ENCODE data around the gene GDAP2. TPM values are rescaled to one million over a fixed set of nuclear protein-coding genes. Genes with fewer than 3 reads are reported as not detected.

Gene GDAP2
- total RNA-seq, 1 donor from 2014 or later: 28.4 TPM

DNA sequence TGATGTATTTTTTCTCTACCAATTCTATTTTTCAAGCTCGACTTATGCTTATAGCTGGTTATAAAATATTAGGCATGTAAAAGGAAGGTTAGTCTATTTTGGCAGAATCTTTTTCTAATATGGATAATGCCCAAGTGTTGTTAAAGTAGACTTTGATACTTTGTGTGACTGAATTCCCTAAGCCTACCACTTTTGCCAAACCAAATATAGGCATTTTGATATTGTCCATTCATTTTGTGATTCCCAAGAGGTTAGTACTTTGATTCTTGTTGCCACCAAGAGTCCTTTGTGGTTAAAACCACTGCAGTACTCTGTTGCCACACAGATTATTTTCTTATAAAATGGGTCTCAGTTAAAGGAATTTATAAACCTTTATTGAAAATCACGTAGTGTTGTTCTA is 4.3 kb upstream of the GDAP2 start:
- DNase-seq (ENCODE audit: low spot score, unreplicated experiment): no peak
- Mint-ChIP-seq H3K27ac (no peak overlapping the region), H3K4me1 (ENCODE audit: low read depth) (peaks cover 14% of the 10 kb centered on the region), H3K4me3 (ENCODE audit: low read depth) (no peak overlapping the region), H3K36me3 (ENCODE audit: insufficient read depth) (peaks cover 9% of the 10 kb centered on the region), H3K9me3 (ENCODE audit: low read depth) (no peaks in the 10 kb centered on the region), H3K27me3 (no peaks in the 10 kb centered on the region)
- TF ChIP-seq, protein P1, sequence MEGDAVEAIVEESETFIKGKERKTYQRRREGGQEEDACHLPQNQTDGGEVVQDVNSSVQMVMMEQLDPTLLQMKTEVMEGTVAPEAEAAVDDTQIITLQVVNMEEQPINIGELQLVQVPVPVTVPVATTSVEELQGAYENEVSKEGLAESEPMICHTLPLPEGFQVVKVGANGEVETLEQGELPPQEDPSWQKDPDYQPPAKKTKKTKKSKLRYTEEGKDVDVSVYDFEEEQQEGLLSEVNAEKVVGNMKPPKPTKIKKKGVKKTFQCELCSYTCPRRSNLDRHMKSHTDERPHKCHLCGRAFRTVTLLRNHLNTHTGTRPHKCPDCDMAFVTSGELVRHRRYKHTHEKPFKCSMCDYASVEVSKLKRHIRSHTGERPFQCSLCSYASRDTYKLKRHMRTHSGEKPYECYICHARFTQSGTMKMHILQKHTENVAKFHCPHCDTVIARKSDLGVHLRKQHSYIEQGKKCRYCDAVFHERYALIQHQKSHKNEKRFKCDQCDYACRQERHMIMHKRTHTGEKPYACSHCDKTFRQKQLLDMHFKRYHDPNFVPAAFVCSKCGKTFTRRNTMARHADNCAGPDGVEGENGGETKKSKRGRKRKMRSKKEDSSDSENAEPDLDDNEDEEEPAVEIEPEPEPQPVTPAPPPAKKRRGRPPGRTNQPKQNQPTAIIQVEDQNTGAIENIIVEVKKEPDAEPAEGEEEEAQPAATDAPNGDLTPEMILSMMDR (IDR thresholded peaks at IDR 0.05; ENCODE audit: unreplicated experiment): no peak

GRCh38 chr1:117932576-117932975 is 3.2 kb upstream of the GDAP2 start:
- H3K27me3 Mint-ChIP-seq: no peaks in the 10 kb centered on the region
- H3K4me1 Mint-ChIP-seq (ENCODE audit: low read depth): peaks cover 22% of the 10 kb centered on the region
- DNase-seq (ENCODE audit: low spot score, unreplicated experiment): no peak
- TF ChIP-seq, protein P1 (IDR thresholded peaks at IDR 0.05; ENCODE audit: unreplicated experiment): no peak
- H3K9me3 Mint-ChIP-seq (ENCODE audit: low read depth): no peaks in the 10 kb centered on the region
- no peak overlapping the region for H3K27ac Mint-ChIP-seq
- no peak overlapping the region for H3K4me3 Mint-ChIP-seq (ENCODE audit: low read depth)
- H3K36me3 Mint-ChIP-seq (ENCODE audit: insufficient read depth): peaks cover 7% of the 10 kb centered on the region

GRCh38 chr1:117930484-117930883 is 1.1 kb upstream of the GDAP2 start:
- Mint-ChIP-seq H3K4me3 (ENCODE audit: low read depth) (peak overlapping the region; percentile 88), H3K9me3 (ENCODE audit: low read depth) (no peaks in the 10 kb centered on the region), H3K4me1 (ENCODE audit: low read depth) (peaks cover 26% of the 10 kb centered on the region), H3K27me3 (no peaks in the 10 kb centered on the region), H3K36me3 (ENCODE audit: insufficient read depth) (peaks cover 7% of the 10 kb centered on the region), H3K27ac (peak overlapping the region; percentile 92)
- TF ChIP-seq, protein P1 (IDR thresholded peaks at IDR 0.05; ENCODE audit: unreplicated experiment): no peak
- DNase-seq (ENCODE audit: low spot score, unreplicated experiment): no peak

GRCh38 chr1:117930173-117930447 is 689 bp upstream of the GDAP2 start:
- TF ChIP-seq, protein P1 (IDR thresholded peaks at IDR 0.05; ENCODE audit: unreplicated experiment): no peak
- Mint-ChIP-seq H3K4me3 (ENCODE audit: low read depth) (peak overlapping the region; percentile 88), H3K9me3 (ENCODE audit: low read depth) (no peaks in the 10 kb centered on the region), H3K36me3 (ENCODE audit: insufficient read depth) (peaks cover 7% of the 10 kb centered on the region), H3K27ac (peak overlapping the region; percentile 92), H3K27me3 (no peaks in the 10 kb centered on the region), H3K4me1 (ENCODE audit: low read depth) (peaks cover 26% of the 10 kb centered on the region)
- DNase-seq (ENCODE audit: low spot score, unreplicated experiment): no peak

DNA sequence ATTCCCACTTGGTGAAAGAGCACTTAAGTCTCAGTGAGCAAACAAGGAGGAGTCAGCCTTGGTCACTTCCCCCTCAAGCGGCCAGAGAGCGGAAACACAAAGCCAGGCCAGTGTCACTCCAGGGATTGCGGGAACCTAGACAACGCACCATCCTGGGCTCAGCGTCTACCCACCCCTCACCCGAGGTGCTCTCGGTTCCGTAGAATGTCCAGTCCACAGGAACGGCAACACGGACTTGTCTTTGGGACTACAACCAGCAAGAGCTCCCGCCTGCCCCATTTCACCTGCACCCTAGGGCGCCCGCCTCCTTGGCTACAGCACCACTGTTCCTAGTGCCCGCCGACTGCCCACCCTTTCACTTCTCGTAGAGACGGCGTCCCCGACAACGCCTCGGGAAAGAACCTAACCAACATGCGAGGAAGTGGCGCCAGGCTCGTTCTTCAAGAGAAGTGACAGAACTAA is 509 bp downstream of the GDAP2 start:
- DNase-seq (ENCODE audit: low spot score, unreplicated experiment): peak; percentile 24
- Mint-ChIP-seq H3K9me3 (ENCODE audit: low read depth) (peaks cover under 1% of the 10 kb centered on the region), H3K4me3 (ENCODE audit: low read depth) (peak overlapping the region; percentile 88), H3K27me3 (no peaks in the 10 kb centered on the region), H3K27ac (peak overlapping the region; percentile 92), H3K4me1 (ENCODE audit: low read depth) (peaks cover 26% of the 10 kb centered on the region), H3K36me3 (ENCODE audit: insufficient read depth) (peaks cover 5% of the 10 kb centered on the region)
- TF ChIP-seq, protein P1 (IDR thresholded peaks at IDR 0.05; ENCODE audit: unreplicated experiment): peak; percentile 24
